Endothelial cell of umbilical vein (primary cell): Measurements from ENCODE around the gene MANF.

ENCODE experiments used
- EZH2 ChIP-seq: IDR thresholded peaks from 2 replicates; pipeline ENCODE4 v1.6.1; 2012; ENCODE audit warnings: borderline replicate concordance, low read depth, mild to moderate bottlenecking, moderate library complexity, low read length, inconsistent platforms; ENCODE audit not compliant: severe bottlenecking
- JUN ChIP-seq: IDR thresholded peaks from 2 replicates; pipeline ENCODE4 v1.6.1; 2011; ENCODE audit warnings: borderline replicate concordance, low read depth; ENCODE audit not compliant: insufficient read length, insufficient read depth
- MAX ChIP-seq: IDR thresholded peaks from 2 replicates; pipeline ENCODE4 v1.6.1; 2011; ENCODE audit not compliant: insufficient read depth, insufficient read length
- MYC ChIP-seq: IDR thresholded peaks from one replicate; pipeline ENCODE4 v1.6.1; 2011; ENCODE audit warnings: mild to moderate bottlenecking, low read depth, low read length
- POLR2A ChIP-seq: IDR thresholded peaks from 2 replicates; pipeline ENCODE4 v1.6.1; 2012; ENCODE audit warnings: low read depth, mild to moderate bottlenecking, control low read depth, low read length
- POLR2AphosphoS5 ChIP-seq: IDR thresholded peaks from 2 replicates; pipeline ENCODE4 v1.6.1; 2012; ENCODE audit warnings: low read depth, mild to moderate bottlenecking, control low read depth, low read length, moderate library complexity; ENCODE audit not compliant: insufficient read depth
- TF ChIP-seq, protein P1 (sequence below), 2 donors: IDR thresholded peaks; 1 replicate in 1 of 2; 2 replicates in 1 of 2; pipeline ENCODE4 v1.5.1; 2011; ENCODE audit warnings: low read length in 2 of 2, mild to moderate bottlenecking in 2 of 2, moderate library complexity in 2 of 2, control low read depth in 1 of 2, inconsistent platforms in 1 of 2, low read depth in 1 of 2; ENCODE audit not compliant: insufficient read depth in 1 of 2; ENCODE audit errors: extremely low read depth in 1 of 2

GRCh38 chr3:51398595-51399310 lies 13.7 kb downstream of the MANF start:
- TF ChIP-seq, protein P1, sequence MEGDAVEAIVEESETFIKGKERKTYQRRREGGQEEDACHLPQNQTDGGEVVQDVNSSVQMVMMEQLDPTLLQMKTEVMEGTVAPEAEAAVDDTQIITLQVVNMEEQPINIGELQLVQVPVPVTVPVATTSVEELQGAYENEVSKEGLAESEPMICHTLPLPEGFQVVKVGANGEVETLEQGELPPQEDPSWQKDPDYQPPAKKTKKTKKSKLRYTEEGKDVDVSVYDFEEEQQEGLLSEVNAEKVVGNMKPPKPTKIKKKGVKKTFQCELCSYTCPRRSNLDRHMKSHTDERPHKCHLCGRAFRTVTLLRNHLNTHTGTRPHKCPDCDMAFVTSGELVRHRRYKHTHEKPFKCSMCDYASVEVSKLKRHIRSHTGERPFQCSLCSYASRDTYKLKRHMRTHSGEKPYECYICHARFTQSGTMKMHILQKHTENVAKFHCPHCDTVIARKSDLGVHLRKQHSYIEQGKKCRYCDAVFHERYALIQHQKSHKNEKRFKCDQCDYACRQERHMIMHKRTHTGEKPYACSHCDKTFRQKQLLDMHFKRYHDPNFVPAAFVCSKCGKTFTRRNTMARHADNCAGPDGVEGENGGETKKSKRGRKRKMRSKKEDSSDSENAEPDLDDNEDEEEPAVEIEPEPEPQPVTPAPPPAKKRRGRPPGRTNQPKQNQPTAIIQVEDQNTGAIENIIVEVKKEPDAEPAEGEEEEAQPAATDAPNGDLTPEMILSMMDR (IDR thresholded peaks at IDR 0.05; ENCODE audit: extremely low read depth in 1 of 2, insufficient read depth in 1 of 2, low read depth in 1 of 2, low read length in 2 of 2) = no peak
- no peak for TF ChIP-seq EZH2
- no peak for TF ChIP-seq MAX
- no peak for TF ChIP-seq POLR2A
- TF ChIP-seq JUN = no peak
- TF ChIP-seq POLR2AphosphoS5 = peak; percentile 14
- no peak for TF ChIP-seq MYC
